OCI-LY1 (cell line): ENCODE results near the gene PIK3CA.

Experiments used
- EZH2 ChIP-seq: fragments of 200-600 bp; sonication (generic), shearing (Covaris generic); IDR thresholded peaks from 2 replicates; pipeline ENCODE4 v1.8.0; 2017; ENCODE audit warnings: borderline replicate concordance, mixed run types, mild to moderate bottlenecking, antibody characterized with exemption, low read length, moderate library complexity, mixed read lengths
- TF ChIP-seq, protein P1 (sequence below): fragments of 200-600 bp; sonication (generic), shearing (Covaris generic); IDR thresholded peaks from 2 replicates; pipeline ENCODE4 v1.5.1; 2017; ENCODE audit warnings: mild to moderate bottlenecking, antibody characterized with exemption, low read length, moderate library complexity, mixed read lengths

DNA sequence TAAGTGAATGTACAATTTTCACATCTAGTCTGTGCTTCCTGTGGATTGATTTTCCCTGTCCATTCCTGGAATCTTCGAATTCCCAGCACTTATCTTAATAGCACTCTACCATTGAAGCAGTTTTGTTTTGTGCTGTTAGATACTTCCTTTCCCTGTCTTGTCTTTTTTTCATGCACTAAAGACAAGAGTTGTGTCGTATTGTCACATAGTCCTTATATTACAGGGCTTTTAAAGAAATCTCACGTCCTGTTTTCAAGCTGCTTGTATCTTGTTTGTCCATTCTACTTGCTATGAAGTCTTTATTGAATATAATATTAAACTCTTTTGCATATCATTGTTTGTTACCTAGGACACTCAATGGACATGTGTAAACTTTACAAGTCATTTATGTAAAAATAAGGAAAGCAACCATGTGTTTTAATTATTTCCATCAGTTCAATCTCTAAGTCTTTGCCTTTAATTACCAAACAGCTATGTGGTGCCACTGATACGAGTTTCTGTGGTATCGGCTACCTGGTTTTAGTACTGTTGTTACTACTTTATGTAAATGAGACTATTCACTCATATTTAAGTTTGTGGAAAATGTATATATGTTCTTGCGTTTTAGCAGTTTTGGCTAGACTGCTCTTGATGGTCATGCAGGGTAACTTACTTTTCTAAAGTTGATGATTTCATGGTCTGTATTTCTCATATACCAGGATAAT, 10.3 kb downstream of the PIK3CA start:
- TF ChIP-seq, protein P1, sequence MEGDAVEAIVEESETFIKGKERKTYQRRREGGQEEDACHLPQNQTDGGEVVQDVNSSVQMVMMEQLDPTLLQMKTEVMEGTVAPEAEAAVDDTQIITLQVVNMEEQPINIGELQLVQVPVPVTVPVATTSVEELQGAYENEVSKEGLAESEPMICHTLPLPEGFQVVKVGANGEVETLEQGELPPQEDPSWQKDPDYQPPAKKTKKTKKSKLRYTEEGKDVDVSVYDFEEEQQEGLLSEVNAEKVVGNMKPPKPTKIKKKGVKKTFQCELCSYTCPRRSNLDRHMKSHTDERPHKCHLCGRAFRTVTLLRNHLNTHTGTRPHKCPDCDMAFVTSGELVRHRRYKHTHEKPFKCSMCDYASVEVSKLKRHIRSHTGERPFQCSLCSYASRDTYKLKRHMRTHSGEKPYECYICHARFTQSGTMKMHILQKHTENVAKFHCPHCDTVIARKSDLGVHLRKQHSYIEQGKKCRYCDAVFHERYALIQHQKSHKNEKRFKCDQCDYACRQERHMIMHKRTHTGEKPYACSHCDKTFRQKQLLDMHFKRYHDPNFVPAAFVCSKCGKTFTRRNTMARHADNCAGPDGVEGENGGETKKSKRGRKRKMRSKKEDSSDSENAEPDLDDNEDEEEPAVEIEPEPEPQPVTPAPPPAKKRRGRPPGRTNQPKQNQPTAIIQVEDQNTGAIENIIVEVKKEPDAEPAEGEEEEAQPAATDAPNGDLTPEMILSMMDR, result no peak
- TF ChIP-seq EZH2, result no peak
